GM12878 (cell line): Measurements from ENCODE around the gene CYTIP. TPM values are rescaled to one million over a fixed set of nuclear protein-coding genes. Genes with fewer than 3 reads are reported as not detected.

Source experiments
- ATAC-seq: fragments of 200-7000 bp; cut with Tn5 transposase; 3 replicates; pipeline ENCODE4 v1.9.1; 2020; ENCODE audit warnings: mild to moderate bottlenecking, moderate library complexity
- Bru-seq: library from RNA; stranded (reverse); fragments of 400-500 nt; gene quantifications from one replicate; lab custom pipeline; 2021; lab: Mats Ljungman, UMichigan
- BruChase-seq, 2 experiments: library from RNA; stranded (reverse); fragments of 400-500 nt; gene quantifications; one replicate each; lab custom pipeline; 2021; lab: Mats Ljungman, UMichigan
- BruUV-seq: library from RNA; stranded (reverse); fragments of 400-500 nt; replicated peaks from 2 replicates; lab custom pipeline; 2021; lab: Mats Ljungman, UMichigan
- CTCF ChIA-PET: fragments of 300-600 bp; sonication (Branson Sonifier 250); formaldehyde crosslinking; extraction: SDS; loops from one replicate; lab custom pipeline; 2021; ENCODE audit warnings: inconsistent platforms; lab: Yijun Ruan, JAX
- POLR2A ChIA-PET: fragments of 350-600 bp; formaldehyde crosslinking; extraction: SDS; loops from one replicate; lab custom pipeline; 2021; ENCODE audit warnings: inconsistent platforms; lab: Charles Lee
- RAD21 ChIA-PET: fragments of 300-600 bp; sonication (Branson Sonifier 250); formaldehyde crosslinking; loops from one replicate; lab custom pipeline; 2023; ENCODE audit warnings: antibody characterized with exemption; ENCODE audit not compliant: unreplicated experiment; lab: Charles Lee
- SMC1A ChIA-PET: fragments of 300-600 bp; sonication (Branson Sonifier 250); formaldehyde crosslinking; loops from one replicate; lab custom pipeline; 2023; ENCODE audit not compliant: unreplicated experiment, uncharacterized antibody; lab: Charles Lee
- DNase-seq: peaks from one replicate; pipeline ENCODE4 v3.0.0-alpha.2; 2011; ENCODE audit warnings: low read depth, low spot score
- FAIRE-seq: peaks from 3 replicates; lab custom pipeline; 2011; peaks lifted over from hg19 to GRCh38; lab: Jason Lieb, UNC
- H2AFZ ChIP-seq: 2 replicates; pipeline ENCODE4 v1.6.0; 2011; ENCODE audit warnings: low read depth, low read length, control low read depth; ENCODE audit not compliant: control insufficient read depth
- H3K27ac ChIP-seq: 2 replicates; pipeline ENCODE4 v1.5.1; 2011; ENCODE audit warnings: control low read depth; ENCODE audit not compliant: control insufficient read depth, insufficient read depth
- H3K27me3 ChIP-seq, 2 experiments: replicated peaks in 1 of 2; 2 replicates each; pipeline versions ENCODE4 v1.6.0 to v1.6.1; 2011; ENCODE audit warnings: low read length in 1 of 2; ENCODE audit not compliant: control insufficient read depth in 2 of 2, insufficient read depth in 2 of 2
- H3K36me3 ChIP-seq, 2 experiments: 2 replicates each; pipeline ENCODE4 v1.5.1; 2011; ENCODE audit warnings: low read length in 1 of 2; ENCODE audit not compliant: control insufficient read depth in 2 of 2, insufficient read depth in 2 of 2
- H3K4me1 ChIP-seq: 2 replicates; pipeline ENCODE4 v1.6.1; 2011; ENCODE audit warnings: mild to moderate bottlenecking, low read length, moderate library complexity, mixed read lengths; ENCODE audit not compliant: control insufficient read depth, insufficient read depth
- H3K4me2 ChIP-seq: 2 replicates; pipeline ENCODE4 v1.6.0; 2011; ENCODE audit warnings: control low read depth; ENCODE audit not compliant: control insufficient read depth, insufficient read depth
- H3K4me3 ChIP-seq: fragments of 200-600 bp; sonication (generic); 2 replicates; pipeline ENCODE4 v1.5.1; 2016
- H3K79me2 ChIP-seq: 2 replicates; pipeline ENCODE4 v1.6.0; 2011; ENCODE audit warnings: low read length; ENCODE audit not compliant: control insufficient read depth, insufficient read depth
- H3K9ac ChIP-seq: 2 replicates; pipeline ENCODE4 v1.8.0; 2011; ENCODE audit warnings: low read length, control low read depth, mixed read lengths; ENCODE audit not compliant: control insufficient read depth, insufficient read depth
- H3K9me3 ChIP-seq: replicated peaks from 3 replicates; pipeline ENCODE4 v1.5.1; 2011; ENCODE audit warnings: mild to moderate bottlenecking, low read length; ENCODE audit not compliant: control insufficient read depth, insufficient read depth
- H4K20me1 ChIP-seq: 2 replicates; pipeline ENCODE4 v1.6.0; 2011; ENCODE audit not compliant: control insufficient read depth, insufficient read depth
- BCL11A ChIP-seq: IDR thresholded peaks from 2 replicates; pipeline ENCODE4 v1.6.1; 2011; ENCODE audit warnings: low read depth, low read length
- ELK1 ChIP-seq: IDR thresholded peaks from 2 replicates; pipeline ENCODE4 v1.6.1; 2012; ENCODE audit warnings: low read depth, low read length, improper control_type of control experiment
- ESRRA ChIP-seq: IDR thresholded peaks from 2 replicates; pipeline ENCODE4 v1.6.1; 2012; ENCODE audit warnings: mild to moderate bottlenecking, low read length, improper control_type of control experiment
- MXI1 ChIP-seq: fragments of 150-350 bp; IDR thresholded peaks from 2 replicates; pipeline ENCODE4 v1.6.1; 2011; ENCODE audit warnings: low read depth, mild to moderate bottlenecking, inconsistent platforms, low read length, improper control_type of control experiment
- MYC ChIP-seq: IDR thresholded peaks from 2 replicates; pipeline ENCODE4 v1.6.1; 2011; ENCODE audit warnings: mild to moderate bottlenecking, low read length, moderate library complexity, inconsistent platforms; ENCODE audit not compliant: insufficient read depth, insufficient replicate concordance, insufficient read length, severe bottlenecking
- NRF1 ChIP-seq: conservative IDR thresholded peaks from 2 replicates; pipeline ENCODE4 v1.6.1; 2011; ENCODE audit warnings: mild to moderate bottlenecking, low read depth, low read length, improper control_type of control experiment
- PAX5 ChIP-seq: IDR thresholded peaks from 2 replicates; pipeline ENCODE4 v1.6.1; 2011; ENCODE audit warnings: low read depth, low read length, borderline replicate concordance
- SMAD1 ChIP-seq: fragments of 450-650 bp; IDR thresholded peaks from 2 replicates; pipeline ENCODE4 v1.6.1; 2018; ENCODE audit warnings: mild to moderate bottlenecking, low read depth; ENCODE audit not compliant: partially characterized antibody
- SREBF1 ChIP-seq: IDR thresholded peaks from 2 replicates; pipeline ENCODE4 v1.6.1; 2012; ENCODE audit warnings: mild to moderate bottlenecking, low read length
- STAT1 ChIP-seq: fragments of 450-650 bp; conservative IDR thresholded peaks from 2 replicates; pipeline ENCODE4 v1.6.1; 2014; ENCODE audit warnings: antibody characterized with exemption, mild to moderate bottlenecking
- TARDBP ChIP-seq: IDR thresholded peaks from 2 replicates; pipeline ENCODE4 v1.6.1; 2016; ENCODE audit warnings: borderline replicate concordance
- TCF12 ChIP-seq: IDR thresholded peaks from 2 replicates; pipeline ENCODE4 v1.6.1; 2011; ENCODE audit warnings: low read depth, mild to moderate bottlenecking, low read length
- ZNF24 ChIP-seq: fragments of 450-650 bp; IDR thresholded peaks from 2 replicates; pipeline ENCODE4 v1.6.1; 2017; ENCODE audit warnings: antibody characterized with exemption, mild to moderate bottlenecking
- ZSCAN29 ChIP-seq: fragments of 450-650 bp; IDR thresholded peaks from 2 replicates; pipeline ENCODE4 v1.6.1; 2017; ENCODE audit warnings: mild to moderate bottlenecking, moderate library complexity
- WGBS: methylation state at CpG from one replicate; pipeline ENCODE4 v1.1.6; 2016; ENCODE audit warnings: low lambda C conversion rate; ENCODE audit not compliant: insufficient replicate concordance, insufficient coverage; ENCODE audit errors: missing lambda C conversion rate; 5-methylcytosine and 5-hydroxymethylcytosine counted together
- in situ Hi-C: fragments of 300-500 bp; cut with MboI; formaldehyde crosslinking; loops from 9 replicates; pipeline ENCODE4 v1.14.3; 2018; ENCODE audit warnings: mixed read lengths
- intact Hi-C: fragments of 100-400 bp; cut with micrococcal nuclease; formaldehyde crosslinking; loops from one replicate; pipeline ENCODE4 v1.14.2; 2022; ENCODE audit not compliant: unreplicated experiment
- long read RNA-seq, 2 experiments: library from polyadenylated mRNA; unstranded; transcript quantifications; one replicate each; pipeline ENCODE4 v2.0.0, GENCODE V29; 2019 to 2020
- polyA minus RNA-seq, 3 experiments: library from RNA; depleted of rRNA, polyadenylated mRNA; stranded (reverse); fragments of >200 nt; gene quantifications; 2 replicates each; pipeline ENCODE4 v1.2.3, GENCODE V29; 2011
- polyA plus RNA-seq, 11 experiments: library from polyadenylated mRNA; depleted of rRNA in 4 of 11; unstranded in 6 of 11; stranded (reverse) in 5 of 11; fragments of >200 nt; fragmentation: Nextera tagmentation in 4 of 11; fragmentation: Illumina TruSeq in 1 of 11; extraction: Ambion mirVana in 4 of 11; extraction: Trizol in 1 of 11; gene quantifications; 1 replicate in 1 of 11; 2 replicates in 10 of 11; pipeline versions ENCODE4 v1.2.1 to v1.2.3, GENCODE V29; 2011 to 2016; ENCODE audit warnings: inconsistent platforms in 2 of 11, missing spikeins in 2 of 11, low read depth in 1 of 11
- total RNA-seq, 4 experiments: library from RNA; depleted of rRNA in 3 of 4; stranded (reverse); fragments of >200 nt in 3 of 4; fragmentation: Illumina TruSeq in 1 of 4; extraction: Trizol in 1 of 4; gene quantifications; 2 replicates each; pipeline versions ENCODE4 v1.2.1 to v1.2.3, GENCODE V29; 2013 to 2021
- TF ChIP-seq, protein P1 (sequence below): IDR thresholded peaks from 2 replicates; pipeline ENCODE4 v1.6.1; 2011; ENCODE audit warnings: borderline replicate concordance, low read depth, mild to moderate bottlenecking, moderate library complexity, low read length; ENCODE audit not compliant: insufficient read depth, poor library complexity, severe bottlenecking

The CYTIP gene
- total RNA-seq (2013; cell fraction: nucleolus; rRNA removed): 245 and 264 TPM in 2 replicates
- 73.6 and 74.4 TPM in 2 replicates for total RNA-seq (2014; rRNA removed)
- total RNA-seq (2014; rRNA removed; fragmentation: Illumina TruSeq; extraction: Trizol): 94.2 and 97.1 TPM in 2 replicates
- 63.7 and 64.9 TPM in 2 replicates for total RNA-seq (2021)
- polyA plus RNA-seq (2011; ENCODE audit: low read depth): 86.9 TPM
- 178 and 213 TPM in 2 replicates for polyA plus RNA-seq (2011; rRNA removed)
- polyA plus RNA-seq (2011; cell fraction: cytosol; rRNA removed): 88.3 and 124 TPM in 2 replicates
- 57.7 and 73.8 TPM in 2 replicates for polyA plus RNA-seq (2011; cell fraction: nucleus; rRNA removed)
- polyA plus RNA-seq (2012): 92.3 and 147 TPM in 2 replicates
- polyA plus RNA-seq (2014; fragmentation: Illumina TruSeq; extraction: Trizol): 71.4 and 99.2 TPM in 2 replicates
- polyA plus RNA-seq (2014; fragmentation: Nextera tagmentation; extraction: Ambion mirVana): 10 to 100 TPM; 71.6 to 75.4 TPM
- 51.2 and 55.1 TPM in 2 replicates for polyA plus RNA-seq (2014; rRNA removed)
- 10 to 100 TPM; 73.2 to 76.5 TPM for polyA plus RNA-seq (2016; fragmentation: Nextera tagmentation; extraction: Ambion mirVana)
- 173 and 213 TPM in 2 replicates for polyA minus RNA-seq (2011; rRNA and poly(A)+ RNA removed)
- 103 TPM in 2 replicates for polyA minus RNA-seq (2011; cell fraction: cytosol; rRNA and poly(A)+ RNA removed)
- polyA minus RNA-seq (2011; cell fraction: nucleus; rRNA and poly(A)+ RNA removed): 449 and 546 TPM in 2 replicates
- percentile 100 among the genes with signal in this experiment for Bru-seq, nascent RNA
- BruChase-seq, experiment 1, labeled RNA remaining after a 6-hour chase: percentile 98 among the genes with signal in this experiment
- percentile 99 among the genes with signal in this experiment for BruChase-seq, experiment 2, labeled RNA remaining after a 2-hour chase
- long read RNA-seq, experiment 1, transcript CYTIP-201 (8 exons, 2,260 nt): major isoform, 69 of 79 reads
- long read RNA-seq, experiment 1, partial matches to known transcripts: 2 of 79 reads
- long read RNA-seq, experiment 1, other reads (novel, unspliced or antisense): 8 of 79 reads
- long read RNA-seq, experiment 2, transcript CYTIP-201 (8 exons, 2,260 nt): major isoform, 777 of 846 reads
- long read RNA-seq, experiment 2, partial matches to known transcripts: 18 of 846 reads
- long read RNA-seq, experiment 2, other reads (novel, unspliced or antisense): 50 of 846 reads

DNA sequence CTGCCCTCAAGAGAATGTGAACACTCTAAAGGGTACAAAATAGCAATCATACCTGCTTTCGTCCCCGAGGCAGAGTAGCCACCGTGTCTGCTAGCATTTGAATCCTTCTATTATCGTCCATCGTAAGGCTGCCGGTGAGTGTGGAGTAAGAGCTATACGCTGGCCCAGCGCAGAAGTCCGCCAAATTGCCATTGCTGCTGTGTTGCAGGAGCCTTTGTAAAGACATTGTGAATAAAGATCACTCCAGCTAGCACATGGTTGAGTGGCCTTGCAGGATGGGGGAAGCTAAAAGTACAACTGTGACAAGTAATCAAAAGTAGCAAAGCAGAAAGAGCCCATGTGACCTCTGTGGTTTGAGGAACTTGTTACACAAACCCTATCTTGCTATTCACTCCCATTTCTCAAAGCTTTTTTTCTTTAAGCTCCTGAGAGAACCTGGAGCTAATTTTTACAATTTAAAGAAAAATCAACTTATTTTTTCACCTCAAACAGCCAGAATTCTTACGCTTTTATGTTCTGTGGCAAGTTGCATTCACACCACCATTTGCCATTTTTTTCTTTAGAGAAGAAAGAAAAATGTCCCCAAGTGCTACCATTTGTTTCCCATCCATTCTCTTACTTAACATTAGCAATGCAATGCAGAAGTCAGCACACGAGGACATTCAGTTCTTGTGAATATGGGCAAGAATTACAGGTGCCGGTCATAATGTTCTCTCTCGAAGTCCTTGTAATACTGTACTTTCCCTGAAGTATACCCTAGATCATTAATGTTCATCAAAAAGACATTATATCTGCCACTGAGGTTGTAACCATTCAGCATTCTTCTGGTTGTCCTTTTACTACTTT is at the start of gene CYTIP:
Gene CYTIP, minus strand, starts transcription at position 295 of the 846 bp plus-strand sequence. Its CDS starts 69 bp downstream, at position 226.
- SMC1A ChIA-PET: interaction anchor here (0.7 to 2.7 kb wide), 32 partner anchors 8 to 307 kb away, joined by 3 to 52 read pairs (median 6); partner anchors contain the start of gene ERMN
- H3K4me1 ChIP-seq: peaks cover 8% of the 10 kb centered on the region; the same call in 1 of the 2 replicates
- peak; percentile 57 for ATAC-seq
- peak within 1 kb of the TSS; percentile 99 for H3K9ac ChIP-seq
- H3K79me2 ChIP-seq: peaks cover 68% of the 10 kb centered on the region
- H4K20me1 ChIP-seq: no peaks in the 10 kb centered on the region
- no peaks in the 10 kb centered on the region for H3K9me3 ChIP-seq
- no peaks in the 10 kb centered on the region; a peak in 1 of 4 replicates for H3K36me3 ChIP-seq
- H2AFZ ChIP-seq: peak within 1 kb of the TSS; percentile 20
- H3K4me3 ChIP-seq: peak within 1 kb of the TSS; percentile 90
- RAD21 ChIA-PET: interaction anchor here (0.7 to 7.8 kb wide), 23 partner anchors 10 to 137 kb away, joined by 3 to 125 read pairs (median 5); no protein-coding TSS in a partner anchor
- in situ Hi-C loops (no loop called here), intact Hi-C loops (loop anchor here (1.0 to 5.0 kb wide), 4 partner anchors 26 to 1101 kb away; no protein-coding TSS in a partner anchor)
- no peak for FAIRE-seq
- peak within 1 kb of the TSS; percentile 98 for H3K27ac ChIP-seq
- POLR2A ChIA-PET: interaction anchor here (0.6 to 7.6 kb wide), 14 partner anchors 8 to 114 kb away, joined by 3 to 90 read pairs (median 5); no protein-coding TSS in a partner anchor
- CTCF ChIA-PET: interaction anchor here (0.6 to 2.3 kb wide), 19 partner anchors 10 to 142 kb away, joined by 3 to 14 read pairs (median 6); no protein-coding TSS in a partner anchor
- 3% methylated on average over 13 of the region's 13 CpGs for WGBS
- no peaks in the 10 kb centered on the region for H3K27me3 ChIP-seq
- BruUV-seq: TSS peak; percentile 63
- peak within 1 kb of the TSS; percentile 100 for H3K4me2 ChIP-seq
- peak; percentile 91 for DNase-seq
- TF ChIP-seq NRF1: no peak
- TF ChIP-seq MYC: peak; percentile 58
- no peak for TF ChIP-seq STAT1
- 0 out of 2 replicates have a peak, but pooled peaks have one; percentile 47 for TF ChIP-seq BCL11A
- no peak for TF ChIP-seq TCF12
- no peak for TF ChIP-seq ZSCAN29
- TF ChIP-seq SMAD1: peak; percentile 95
- TF ChIP-seq PAX5: peak; percentile 76; the same call in 1 of the 2 replicates
- TF ChIP-seq, protein P1, sequence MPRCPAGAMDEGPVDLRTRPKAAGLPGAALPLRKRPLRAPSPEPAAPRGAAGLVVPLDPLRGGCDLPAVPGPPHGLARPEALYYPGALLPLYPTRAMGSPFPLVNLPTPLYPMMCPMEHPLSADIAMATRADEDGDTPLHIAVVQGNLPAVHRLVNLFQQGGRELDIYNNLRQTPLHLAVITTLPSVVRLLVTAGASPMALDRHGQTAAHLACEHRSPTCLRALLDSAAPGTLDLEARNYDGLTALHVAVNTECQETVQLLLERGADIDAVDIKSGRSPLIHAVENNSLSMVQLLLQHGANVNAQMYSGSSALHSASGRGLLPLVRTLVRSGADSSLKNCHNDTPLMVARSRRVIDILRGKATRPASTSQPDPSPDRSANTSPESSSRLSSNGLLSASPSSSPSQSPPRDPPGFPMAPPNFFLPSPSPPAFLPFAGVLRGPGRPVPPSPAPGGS: peak; percentile 80
- no peak for TF ChIP-seq SREBF1
- no peak for TF ChIP-seq ELK1
- peak; percentile 98 for TF ChIP-seq MXI1
- TF ChIP-seq ESRRA: no peak
- TF ChIP-seq ZNF24: no peak
- TF ChIP-seq TARDBP: no peak; the same call in 1 of the 2 replicates
